Right lobe of liver (tissue), 4 donors: ENCODE measurements around the gene RPL36A.

Experiments
- CTCF ChIP-seq, 4 donors: fragments of 200-600 bp in 3 of 4; fragments of 450-650 bp in 1 of 4; IDR thresholded peaks; one replicate each; pipeline versions ENCODE4 v1.5.1 to v1.8.0; 2016 to 2022; ENCODE audit warnings: antibody characterized with exemption in 4 of 4, mild to moderate bottlenecking in 2 of 4
- POLR2A ChIP-seq: fragments of 450-650 bp; IDR thresholded peaks from one replicate; pipeline ENCODE4 v1.6.1; 2017; ENCODE audit warnings: antibody characterized with exemption, mild to moderate bottlenecking
- donor health status: DM: no; HTN: no; CAD: no.
- donor health status: DM: no; HTN: no; CAD: no.
- donor health status: DM: no; HTN: yes; CAD: no.

GRCh38 chrX:101365301-101365795 lies 25.5 kb upstream of the RPL36A start:
- TF ChIP-seq POLR2A: no peak
- TF ChIP-seq CTCF (IDR thresholded peaks at IDR 0.05): no peak
